Adipose tissue (tissue), 3 donors: Measurements from ENCODE around the gene RILP. TPM values are rescaled to one million over a fixed set of nuclear protein-coding genes. Genes with fewer than 3 reads are reported as not detected.

ENCODE experiments used
- H3K27ac ChIP-seq: one replicate; pipeline ENCODE4 v1.5.1; 2013; ENCODE audit warnings: low read depth, low read length
- WGBS, 3 donors: extraction: QIAGEN DNeasy Blood & Tissue Kit; methylation state at CpG; one replicate each; pipeline ENCODE4 v1.1.7; 2013; 5-methylcytosine and 5-hydroxymethylcytosine counted together
- polyA plus RNA-seq, 3 donors: library from polyadenylated mRNA; stranded (reverse); fragments of 200-250 nt; gene quantifications; one replicate each; pipeline ENCODE4 v1.2.3, GENCODE V29; 2013
- donor health status: healthy with polysubstance abuse.
- donor health status: Bipolar disorder and iron deficiency.
- donor health status: healthy.

The RILP gene
- polyA plus RNA-seq, 3 donors = 13.6 to 29.7 (median 24.1) TPM

GRCh38 chr17:1617620-1618174 lies 32.0 kb downstream of the RILP start:
- 41 to 74% (median 49%) methylated on average over 20 of the region's 20 CpGs for WGBS, 3 donors
- no peak overlapping the region for H3K27ac ChIP-seq

- H3K27ac ChIP-seq = no peak overlapping the region
- 86 to 92% (median 86%) methylated on average over 13 of the region's 13 CpGs for WGBS, 3 donors
Measured at GRCh38 chr17:1616101-1616500, 33.6 kb downstream of the RILP start.

- WGBS, 3 donors = 72 to 81% (median 77%) methylated on average over 16 of the region's 16 CpGs
- no peak overlapping the region for H3K27ac ChIP-seq
Measured at GRCh38 chr17:1612400-1612799, 37.3 kb downstream of the RILP start.

DNA sequence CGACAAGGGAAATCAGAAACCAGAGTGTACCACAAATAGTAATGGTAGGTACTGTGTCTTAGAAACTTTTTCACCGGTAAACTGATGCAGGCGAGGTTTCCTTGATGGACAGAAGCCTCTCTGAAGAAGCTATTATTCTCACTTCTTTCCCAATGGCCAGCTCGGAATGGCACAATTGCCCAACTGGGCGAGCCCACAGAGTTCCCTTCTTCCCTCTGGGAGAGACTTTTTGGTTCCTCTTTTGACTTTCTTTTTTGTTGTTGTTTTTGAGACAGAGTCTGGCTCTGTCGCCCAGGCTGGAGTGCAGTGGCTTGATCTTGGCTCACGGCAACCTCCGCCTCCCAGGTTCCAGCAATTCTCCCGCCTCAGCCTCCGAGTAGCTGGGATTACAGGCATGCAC lies 38.0 kb downstream of the RILP start:
- 53 to 88% (median 55%) methylated on average over 10 of the region's 10 CpGs for WGBS, 3 donors
- H3K27ac ChIP-seq = no peak overlapping the region

GRCh38 chr17:1608676-1609075 lies 41.0 kb downstream of the RILP start:
- 93 to 96% (median 96%) methylated on average over 7 of the region's 7 CpGs for WGBS, 3 donors
- H3K27ac ChIP-seq = no peak overlapping the region

- 85 to 95% (median 86%) methylated on average over 5 of the region's 5 CpGs for WGBS, 3 donors
- H3K27ac ChIP-seq = no peak overlapping the region
Measured at GRCh38 chr17:1607971-1608320, 41.7 kb downstream of the RILP start.

GRCh38 chr17:1606352-1606985 lies 43.2 kb downstream of the RILP start:
- WGBS, 3 donors = 81 to 87% (median 85%) methylated on average over 26 of the region's 26 CpGs

DNA sequence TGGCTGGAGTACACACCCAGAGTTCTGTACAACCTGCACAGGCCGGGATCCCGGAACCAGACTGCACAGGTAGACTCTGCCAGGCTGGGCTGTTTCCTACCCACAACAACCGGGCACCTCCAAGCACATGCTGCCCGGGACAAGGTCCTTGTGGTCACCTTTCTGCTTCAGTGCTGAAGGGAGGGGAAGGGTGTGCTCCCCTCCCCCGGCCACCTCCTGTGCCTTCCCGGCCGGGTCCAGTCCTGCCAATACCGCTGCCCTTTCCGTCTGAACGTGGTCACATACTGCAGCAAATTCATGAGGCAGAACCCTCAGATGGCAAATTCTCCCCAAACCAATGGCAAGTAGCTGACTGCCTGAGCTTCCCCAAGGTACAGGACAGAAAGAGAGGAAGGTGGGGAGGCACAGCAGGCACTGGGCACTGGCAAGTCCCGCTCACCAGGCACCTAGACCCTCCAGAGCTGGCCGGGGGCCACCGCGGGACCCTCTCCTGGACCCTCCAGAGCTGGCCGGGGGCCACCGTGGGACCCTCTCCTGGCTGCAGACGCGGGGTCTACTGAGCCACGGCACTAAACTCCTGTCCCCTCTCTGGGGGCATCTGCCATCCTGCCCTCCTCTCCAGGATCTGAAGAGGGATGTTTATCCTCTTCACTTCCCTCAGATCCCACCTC lies 43.9 kb downstream of the RILP start:
- no peak overlapping the region for H3K27ac ChIP-seq
- WGBS, 3 donors = 84 to 90% (median 85%) methylated on average over 16 to 19 of the region's 19 CpGs

More at GRCh38 chr17:1606352-1606985, 43.2 kb downstream of the RILP start:
- no peak overlapping the region for H3K27ac ChIP-seq

DNA sequence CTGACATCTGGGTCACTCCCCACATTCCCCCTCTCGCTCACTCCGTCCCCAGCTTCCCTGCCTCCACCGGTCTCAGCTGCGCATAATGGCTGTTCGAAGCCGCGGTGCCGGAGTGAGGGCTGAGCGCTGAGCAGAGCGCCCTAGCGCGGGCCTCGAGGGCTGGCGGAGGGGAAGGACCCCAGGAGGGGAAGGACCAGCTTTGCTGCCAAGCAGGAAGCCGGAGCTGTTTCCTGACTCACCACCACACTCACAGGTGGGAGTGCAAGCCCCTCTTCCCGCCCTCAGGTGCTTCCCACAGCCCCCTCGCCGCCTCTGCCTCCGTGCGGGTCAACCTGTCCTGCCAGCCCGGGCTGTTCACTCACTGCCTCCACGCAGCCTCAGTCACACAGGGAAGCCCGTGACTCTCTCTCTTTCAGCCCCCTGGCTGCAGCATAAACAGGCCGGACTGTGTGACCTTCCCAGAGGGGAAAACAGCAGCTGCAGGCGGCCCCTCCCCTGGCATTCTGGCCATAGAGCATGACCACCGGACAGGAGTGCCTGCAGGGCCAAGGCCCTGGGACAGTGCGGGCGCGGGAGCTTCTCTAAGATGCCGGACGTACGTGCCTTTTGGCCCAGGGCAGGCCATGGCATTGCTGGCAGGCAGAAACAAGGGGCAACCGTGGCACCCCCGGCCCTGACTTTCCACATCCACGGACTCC lies 44.7 kb downstream of the RILP start:
- 50 to 75% (median 52%) methylated on average over 34 to 35 of the region's 35 CpGs for WGBS, 3 donors
- H3K27ac ChIP-seq = no peak overlapping the region

DNA sequence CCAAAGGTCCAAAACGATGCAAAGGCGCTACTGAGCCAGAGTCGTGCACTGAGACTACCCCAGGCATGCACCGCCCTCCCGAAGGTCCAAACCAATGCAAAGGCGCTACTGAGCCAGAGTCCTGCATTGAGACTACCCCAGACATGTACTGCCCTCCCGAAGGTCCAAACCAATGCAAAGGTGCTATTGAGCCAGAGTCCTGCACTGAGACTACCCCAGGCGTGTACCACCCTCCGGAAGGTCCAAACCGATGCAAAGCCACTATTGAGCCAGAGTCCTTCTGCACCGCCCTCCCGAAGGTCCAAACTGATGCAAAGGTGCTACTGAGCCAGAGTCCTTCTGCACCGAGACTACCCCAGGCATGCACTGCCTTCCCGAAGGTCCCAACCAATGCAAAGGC lies 48.1 kb downstream of the RILP start:
- WGBS, 3 donors = 97 to 99% (median 98%) methylated on average over 14 of the region's 14 CpGs

DNA sequence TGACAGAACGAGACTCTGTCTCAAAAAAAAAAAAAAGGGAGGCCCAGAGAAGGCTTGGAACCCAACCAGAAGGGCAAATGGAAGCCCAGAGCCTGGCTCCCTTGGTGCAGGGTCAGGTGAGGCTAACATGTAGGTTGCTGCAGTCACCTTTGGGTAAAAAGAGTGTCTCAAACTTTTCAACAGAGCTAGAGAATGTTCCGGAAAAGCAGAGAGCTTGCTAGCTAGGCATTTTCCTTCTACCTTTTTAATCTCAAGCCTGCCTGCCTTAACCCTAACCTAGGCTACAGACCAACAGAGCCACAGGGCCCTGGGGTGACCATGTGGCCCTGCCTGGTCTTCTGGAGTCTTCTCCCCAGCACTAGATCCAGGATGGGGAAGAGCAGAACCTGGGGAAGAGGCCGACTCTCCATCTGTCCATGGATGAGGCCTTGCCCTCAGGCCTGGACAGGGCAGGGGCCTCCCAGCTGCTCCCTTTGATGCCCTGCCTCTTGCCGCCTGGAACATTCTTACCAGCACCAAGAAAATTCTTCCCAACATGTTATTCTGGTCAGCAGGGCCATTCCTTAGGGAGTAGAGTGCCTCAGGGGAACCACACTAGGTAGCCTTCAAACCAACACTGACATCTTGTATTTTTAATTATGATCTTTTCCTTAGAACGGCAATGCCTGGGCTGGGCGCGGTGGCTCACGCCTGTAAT lies 51.1 kb downstream of the RILP start:
- WGBS, 3 donors = 90 to 94% (median 91%) methylated on average over 8 of the region's 8 CpGs
- no peak overlapping the region for H3K27ac ChIP-seq

More for the DNA sequence above, 48.1 kb downstream of the RILP start:
- H3K27ac ChIP-seq = no peak overlapping the region

GRCh38 chr17:1597861-1598342 lies 51.8 kb downstream of the RILP start:
- 26 to 93% (median 93%) methylated on average over 14 of the region's 14 CpGs for WGBS, 3 donors
- H3K27ac ChIP-seq = no peak overlapping the region

Other genes starting within 250 kb of the RILP start
- gene YWHAE, start 249.6 kb downstream of the RILP start, polyA plus RNA-seq = 100 to 1,000 TPM; 176 to 479 (median 340) TPM
- gene CRK, start 193.6 kb downstream of the RILP start, polyA plus RNA-seq = 10 to 100 TPM; 15.8 to 62.3 (median 45.5) TPM
- 100 to 1,000 TPM in 2 of 3 donors, 10 to 100 TPM in 1; 76.1 to 339 (median 135) TPM for gene MYO1C, start 157.2 kb downstream of the RILP start, polyA plus RNA-seq
- gene INPP5K, start 133.3 kb downstream of the RILP start, polyA plus RNA-seq = 10 to 100 TPM; 21.9 to 88.5 (median 41.5) TPM
- 10 to 100 TPM; 14.6 to 33.9 (median 27.2) TPM for gene PITPNA, start 87.1 kb downstream of the RILP start, polyA plus RNA-seq
- 10 to 100 TPM in 1 of 3 donors, 1 to 10 TPM in 2; 5.7 to 17.0 (median 8.8) TPM for gene SLC43A2, start 21.0 kb downstream of the RILP start, polyA plus RNA-seq
- 10 to 100 TPM in 2 of 3 donors, 1 to 10 TPM in 1; 3.8 to 22.6 (median 19.8) TPM for gene SCARF1, start 4.1 kb downstream of the RILP start, polyA plus RNA-seq
- 10 to 100 TPM; 52.0 to 86.7 (median 67.5) TPM for gene PRPF8, start 35.0 kb upstream of the RILP start, polyA plus RNA-seq
- gene TLCD2, start 60.5 kb upstream of the RILP start, polyA plus RNA-seq = 10 to 100 TPM in 2 of 3 donors, 1 to 10 TPM in 1; 1.4 to 16.6 (median 15.0) TPM
- gene WDR81, start 74.8 kb upstream of the RILP start, polyA plus RNA-seq = 10 to 100 TPM; 11.8 to 24.5 (median 24.0) TPM
- gene SERPINF2, start 93.0 kb upstream of the RILP start, polyA plus RNA-seq = 10 to 100 TPM in 2 of 3 donors, 1 to 10 TPM in 1; 8.9 to 15.7 (median 11.9) TPM
- 1,000 to 10,000 TPM in 2 of 3 donors, 100 to 1,000 TPM in 1; 140 to 1,175 (median 1,133) TPM for gene SERPINF1, start 112.2 kb upstream of the RILP start, polyA plus RNA-seq
- gene SMYD4, start 180.0 kb upstream of the RILP start, polyA plus RNA-seq = 10 to 100 TPM in 1 of 3 donors, 1 to 10 TPM in 2; 4.8 to 12.8 (median 8.3) TPM
- gene RPA1, start 180.1 kb upstream of the RILP start, polyA plus RNA-seq = 10 to 100 TPM; 17.1 to 25.8 (median 23.6) TPM